ENCODE measurements around the gene STAB1.
"Not testable (repeated sequence)": the region's sequence is repeated elsewhere in the genome, so short reads cannot be mapped to it uniquely, and the experiment has no call there.

The STAB1 gene

GRCh38 chr3:52523386-52524257, 28.5 kb downstream of the STAB1 start:
- DNase-seq = no peak

GRCh38 chr3:52524258-52524751, 29.2 kb downstream of the STAB1 start:
- no peak for DNase-seq

GRCh38 chr3:52524752-52525679, 29.9 kb downstream of the STAB1 start:
- DNase-seq = no peak

- DNase-seq = no peak
These were observed 30.8 kb downstream of the STAB1 start for GRCh38 chr3:52525680-52526561.

GRCh38 chr3:52526671-52527038, 31.5 kb downstream of the STAB1 start:
- not testable (repeated sequence) for DNase-seq

GRCh38 chr3:52527039-52527731, 32.0 kb downstream of the STAB1 start:
- no peak for DNase-seq

- no peak for DNase-seq
These were observed 32.8 kb downstream of the STAB1 start for GRCh38 chr3:52527732-52528585.

GRCh38 chr3:52528586-52529375, 33.6 kb downstream of the STAB1 start:
- no peak for DNase-seq

GRCh38 chr3:52529376-52530333, 34.5 kb downstream of the STAB1 start:
- DNase-seq = peak in 1 of 14 donors; percentile 47

- no peak for DNase-seq
These were observed 36.0 kb downstream of the STAB1 start for GRCh38 chr3:52530918-52531826.

GRCh38 chr3:52531860-52532516, 36.9 kb downstream of the STAB1 start:
- no peak for DNase-seq

GRCh38 chr3:52532517-52532837, 37.3 kb downstream of the STAB1 start:
- DNase-seq = no peak

GRCh38 chr3:52532838-52533622, 37.9 kb downstream of the STAB1 start:
- DNase-seq = no peak

GRCh38 chr3:52533623-52534280, 38.6 kb downstream of the STAB1 start, which contains the start of gene NT5DC2:
Gene NT5DC2, minus strand, starts transcription at chr3:52533857. Its CDS starts 120 bp downstream, at chr3:52533737.
- peak in 9 of 14 donors; percentile 20 to 71 (median 28) for DNase-seq

Data from C1 segment of cervical spinal cord (tissue), 14 donors.